ENCODE data around the gene GNB1L. TPM values are rescaled to one million over a fixed set of nuclear protein-coding genes. Genes with fewer than 3 reads are reported as not detected.
A peak's percentile ranks its signal among the peaks of the same experiment; 100 is the strongest.

GNB1L gene
- total and polyA plus RNA-seq, 9 of the 15 experiments (the other 6 are each of a cell fraction or from before 2014, with no cell fraction given): 0.56 to 50.5 (median 10.2) TPM

DNA sequence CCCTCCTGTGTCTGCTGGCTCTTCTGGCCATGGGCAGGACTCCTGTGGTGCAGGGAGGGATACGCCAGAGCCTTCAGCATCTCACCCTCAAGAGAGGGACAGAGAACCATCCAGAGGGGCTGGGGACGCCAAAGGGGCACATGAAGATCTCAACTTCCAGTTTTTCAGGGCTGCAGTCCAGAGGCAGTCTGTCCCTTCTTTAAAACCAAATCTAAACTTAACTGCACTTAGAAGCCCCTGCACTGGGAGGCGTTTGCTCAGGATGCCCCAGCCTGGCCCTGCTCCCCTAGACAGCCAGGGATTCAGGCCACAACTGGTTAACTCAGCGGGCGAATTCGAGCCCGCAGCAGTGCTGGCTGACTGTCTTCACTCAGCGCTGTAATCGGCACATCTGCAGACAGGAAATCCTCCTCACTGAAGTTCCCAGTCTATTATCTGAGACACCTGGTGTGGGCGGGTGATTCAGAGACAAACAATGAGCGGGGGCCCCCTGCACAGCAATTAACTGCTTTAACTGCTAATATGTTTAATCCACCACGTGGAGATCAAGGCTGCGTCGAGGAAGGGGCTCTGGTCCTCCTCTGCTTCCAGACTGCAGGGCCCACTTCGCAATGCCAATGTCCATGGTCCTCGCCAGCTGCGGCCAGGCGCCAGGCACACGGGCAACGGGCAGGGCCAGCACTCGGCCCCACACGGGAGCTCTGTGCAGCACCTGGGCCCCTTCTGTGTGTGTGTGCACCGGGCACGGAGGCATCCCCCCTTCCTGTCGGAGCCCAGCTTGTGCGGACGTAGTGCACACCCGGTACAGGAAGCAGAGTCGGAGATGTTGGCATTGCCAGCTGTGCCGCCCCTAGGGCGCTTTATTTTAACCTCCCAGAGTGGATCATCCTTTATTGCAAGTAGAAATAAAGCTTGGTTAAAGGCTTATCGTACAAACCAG is 36.9 kb upstream of the GNB1L start (continued):
- TF ChIP-seq, protein P1, sequence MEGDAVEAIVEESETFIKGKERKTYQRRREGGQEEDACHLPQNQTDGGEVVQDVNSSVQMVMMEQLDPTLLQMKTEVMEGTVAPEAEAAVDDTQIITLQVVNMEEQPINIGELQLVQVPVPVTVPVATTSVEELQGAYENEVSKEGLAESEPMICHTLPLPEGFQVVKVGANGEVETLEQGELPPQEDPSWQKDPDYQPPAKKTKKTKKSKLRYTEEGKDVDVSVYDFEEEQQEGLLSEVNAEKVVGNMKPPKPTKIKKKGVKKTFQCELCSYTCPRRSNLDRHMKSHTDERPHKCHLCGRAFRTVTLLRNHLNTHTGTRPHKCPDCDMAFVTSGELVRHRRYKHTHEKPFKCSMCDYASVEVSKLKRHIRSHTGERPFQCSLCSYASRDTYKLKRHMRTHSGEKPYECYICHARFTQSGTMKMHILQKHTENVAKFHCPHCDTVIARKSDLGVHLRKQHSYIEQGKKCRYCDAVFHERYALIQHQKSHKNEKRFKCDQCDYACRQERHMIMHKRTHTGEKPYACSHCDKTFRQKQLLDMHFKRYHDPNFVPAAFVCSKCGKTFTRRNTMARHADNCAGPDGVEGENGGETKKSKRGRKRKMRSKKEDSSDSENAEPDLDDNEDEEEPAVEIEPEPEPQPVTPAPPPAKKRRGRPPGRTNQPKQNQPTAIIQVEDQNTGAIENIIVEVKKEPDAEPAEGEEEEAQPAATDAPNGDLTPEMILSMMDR (IDR thresholded peaks at IDR 0.05 in 2 of 3, conservative IDR thresholded peaks at IDR 0.05 in 1 of 3; ENCODE audit: insufficient read depth in 2 of 3, low read depth in 1 of 3, low read length in 3 of 3): peak in 2 of 3 experiments; percentile 9 to 33; a peak in 2 of 6 replicates
- TF ChIP-seq, protein P2, sequence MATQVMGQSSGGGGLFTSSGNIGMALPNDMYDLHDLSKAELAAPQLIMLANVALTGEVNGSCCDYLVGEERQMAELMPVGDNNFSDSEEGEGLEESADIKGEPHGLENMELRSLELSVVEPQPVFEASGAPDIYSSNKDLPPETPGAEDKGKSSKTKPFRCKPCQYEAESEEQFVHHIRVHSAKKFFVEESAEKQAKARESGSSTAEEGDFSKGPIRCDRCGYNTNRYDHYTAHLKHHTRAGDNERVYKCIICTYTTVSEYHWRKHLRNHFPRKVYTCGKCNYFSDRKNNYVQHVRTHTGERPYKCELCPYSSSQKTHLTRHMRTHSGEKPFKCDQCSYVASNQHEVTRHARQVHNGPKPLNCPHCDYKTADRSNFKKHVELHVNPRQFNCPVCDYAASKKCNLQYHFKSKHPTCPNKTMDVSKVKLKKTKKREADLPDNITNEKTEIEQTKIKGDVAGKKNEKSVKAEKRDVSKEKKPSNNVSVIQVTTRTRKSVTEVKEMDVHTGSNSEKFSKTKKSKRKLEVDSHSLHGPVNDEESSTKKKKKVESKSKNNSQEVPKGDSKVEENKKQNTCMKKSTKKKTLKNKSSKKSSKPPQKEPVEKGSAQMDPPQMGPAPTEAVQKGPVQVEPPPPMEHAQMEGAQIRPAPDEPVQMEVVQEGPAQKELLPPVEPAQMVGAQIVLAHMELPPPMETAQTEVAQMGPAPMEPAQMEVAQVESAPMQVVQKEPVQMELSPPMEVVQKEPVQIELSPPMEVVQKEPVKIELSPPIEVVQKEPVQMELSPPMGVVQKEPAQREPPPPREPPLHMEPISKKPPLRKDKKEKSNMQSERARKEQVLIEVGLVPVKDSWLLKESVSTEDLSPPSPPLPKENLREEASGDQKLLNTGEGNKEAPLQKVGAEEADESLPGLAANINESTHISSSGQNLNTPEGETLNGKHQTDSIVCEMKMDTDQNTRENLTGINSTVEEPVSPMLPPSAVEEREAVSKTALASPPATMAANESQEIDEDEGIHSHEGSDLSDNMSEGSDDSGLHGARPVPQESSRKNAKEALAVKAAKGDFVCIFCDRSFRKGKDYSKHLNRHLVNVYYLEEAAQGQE (IDR thresholded peaks at IDR 0.05; ENCODE audit: borderline replicate concordance): peak; percentile 75
- TF ChIP-seq, protein P2 (CRISPR knock-in tag; IDR thresholded peaks at IDR 0.05; ENCODE audit: low read depth): peak; percentile 30
- peak; percentile 35; the same call in 1 of the 2 replicates for TF ChIP-seq E2F3 (CRISPR knock-in tag; IDR thresholded peaks at IDR 0.05)
- TF ChIP-seq, protein P3, sequence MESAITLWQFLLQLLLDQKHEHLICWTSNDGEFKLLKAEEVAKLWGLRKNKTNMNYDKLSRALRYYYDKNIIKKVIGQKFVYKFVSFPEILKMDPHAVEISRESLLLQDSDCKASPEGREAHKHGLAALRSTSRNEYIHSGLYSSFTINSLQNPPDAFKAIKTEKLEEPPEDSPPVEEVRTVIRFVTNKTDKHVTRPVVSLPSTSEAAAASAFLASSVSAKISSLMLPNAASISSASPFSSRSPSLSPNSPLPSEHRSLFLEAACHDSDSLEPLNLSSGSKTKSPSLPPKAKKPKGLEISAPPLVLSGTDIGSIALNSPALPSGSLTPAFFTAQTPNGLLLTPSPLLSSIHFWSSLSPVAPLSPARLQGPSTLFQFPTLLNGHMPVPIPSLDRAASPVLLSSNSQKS (CRISPR knock-in tag; IDR thresholded peaks at IDR 0.05): no peak; the same call in 1 of the 2 replicates
- TF ChIP-seq, protein P4, sequence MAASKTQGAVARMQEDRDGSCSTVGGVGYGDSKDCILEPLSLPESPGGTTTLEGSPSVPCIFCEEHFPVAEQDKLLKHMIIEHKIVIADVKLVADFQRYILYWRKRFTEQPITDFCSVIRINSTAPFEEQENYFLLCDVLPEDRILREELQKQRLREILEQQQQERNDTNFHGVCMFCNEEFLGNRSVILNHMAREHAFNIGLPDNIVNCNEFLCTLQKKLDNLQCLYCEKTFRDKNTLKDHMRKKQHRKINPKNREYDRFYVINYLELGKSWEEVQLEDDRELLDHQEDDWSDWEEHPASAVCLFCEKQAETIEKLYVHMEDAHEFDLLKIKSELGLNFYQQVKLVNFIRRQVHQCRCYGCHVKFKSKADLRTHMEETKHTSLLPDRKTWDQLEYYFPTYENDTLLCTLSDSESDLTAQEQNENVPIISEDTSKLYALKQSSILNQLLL (CRISPR knock-in tag; IDR thresholded peaks at IDR 0.05; ENCODE audit: borderline replicate concordance): no peak
- TF ChIP-seq HDGF (IDR thresholded peaks at IDR 0.05): peak; percentile 88
- no peak for TF ChIP-seq RBM34 (IDR thresholded peaks at IDR 0.05; ENCODE audit: borderline replicate concordance, insufficient read depth, low read length)
- peak; percentile 99 for TF ChIP-seq MECOM (CRISPR knock-in tag; IDR thresholded peaks at IDR 0.05)
- peak; percentile 92 for TF ChIP-seq TAL1 (IDR thresholded peaks at IDR 0.05)
- TF ChIP-seq, protein P5, sequence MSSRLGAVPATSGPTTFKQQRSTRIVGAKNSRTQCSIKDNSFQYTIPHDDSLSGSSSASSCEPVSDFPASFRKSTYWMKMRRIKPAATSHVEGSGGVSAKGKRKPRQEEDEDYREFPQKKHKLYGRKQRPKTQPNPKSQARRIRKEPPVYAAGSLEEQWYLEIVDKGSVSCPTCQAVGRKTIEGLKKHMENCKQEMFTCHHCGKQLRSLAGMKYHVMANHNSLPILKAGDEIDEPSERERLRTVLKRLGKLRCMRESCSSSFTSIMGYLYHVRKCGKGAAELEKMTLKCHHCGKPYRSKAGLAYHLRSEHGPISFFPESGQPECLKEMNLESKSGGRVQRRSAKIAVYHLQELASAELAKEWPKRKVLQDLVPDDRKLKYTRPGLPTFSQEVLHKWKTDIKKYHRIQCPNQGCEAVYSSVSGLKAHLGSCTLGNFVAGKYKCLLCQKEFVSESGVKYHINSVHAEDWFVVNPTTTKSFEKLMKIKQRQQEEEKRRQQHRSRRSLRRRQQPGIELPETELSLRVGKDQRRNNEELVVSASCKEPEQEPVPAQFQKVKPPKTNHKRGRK (tag; IDR thresholded peaks at IDR 0.05): no peak
- peak; percentile 84 for TF ChIP-seq PHB2 (IDR thresholded peaks at IDR 0.05; ENCODE audit: low read depth)
